ENCODE results near the gene RFX1. TPM values are rescaled to one million over a fixed set of nuclear protein-coding genes. Genes with fewer than 3 reads are reported as not detected.
"Not testable (repeated sequence)": the region's sequence is repeated elsewhere in the genome, so short reads cannot be mapped to it uniquely, and the experiment has no call there.

The RFX1 gene
- total RNA-seq, 2 donors from 2014 or later: 7.5 to 7.8 TPM

- no peak for DNase-seq (ENCODE audit: low spot score)
- intact Hi-C loops (cut with DNase I): no loop called here
Measured at GRCh38 chr19:14030997-14031718, 25.0 kb upstream of the RFX1 start.

GRCh38 chr19:14028901-14029300 is 22.8 kb upstream of the RFX1 start:
- DNase-seq (ENCODE audit: low spot score): no peak
- intact Hi-C loops (cut with DNase I): no loop called here

- intact Hi-C loops (cut with DNase I): no loop called here
- DNase-seq (ENCODE audit: low spot score): no peak
Measured at GRCh38 chr19:14027856-14028450, 21.8 kb upstream of the RFX1 start, which contains the start of gene RLN3. Gene RLN3 (plus strand): TSS chr19:14028148. CDS start chr19:14028205, 57 bp downstream.

GRCh38 chr19:14026652-14027192 is 20.6 kb upstream of the RFX1 start:
- DNase-seq (ENCODE audit: low spot score); intact Hi-C loops (cut with DNase I): not testable (repeated sequence)

GRCh38 chr19:14023404-14024235 is 17.5 kb upstream of the RFX1 start:
- peak; percentile 83 for DNase-seq (ENCODE audit: low spot score)
- intact Hi-C loops (cut with DNase I): no loop called here

GRCh38 chr19:14022469-14022868 is 16.3 kb upstream of the RFX1 start:
- no peak for DNase-seq (ENCODE audit: low spot score)
- intact Hi-C loops (cut with DNase I): no loop called here

GRCh38 chr19:14021474-14021873 is 15.4 kb upstream of the RFX1 start:
- no peak for DNase-seq (ENCODE audit: low spot score)
- intact Hi-C loops (cut with DNase I): no loop called here

- intact Hi-C loops (cut with DNase I); DNase-seq (ENCODE audit: low spot score): not testable (repeated sequence)
Measured at GRCh38 chr19:14019739-14020138, 13.6 kb upstream of the RFX1 start.

- intact Hi-C loops (cut with DNase I): no loop called here
- DNase-seq (ENCODE audit: low spot score): no peak
Measured at GRCh38 chr19:14019100-14019499, 13.0 kb upstream of the RFX1 start.

GRCh38 chr19:14015524-14016035 is 9.5 kb upstream of the RFX1 start:
- no peak for DNase-seq (ENCODE audit: low spot score)
- intact Hi-C loops (cut with DNase I): no loop called here

- intact Hi-C loops (cut with DNase I): no loop called here
- no peak for DNase-seq (ENCODE audit: low spot score)
Measured at GRCh38 chr19:14012378-14012915, 6.3 kb upstream of the RFX1 start.

- peak; percentile 96 for DNase-seq (ENCODE audit: low spot score)
Measured at GRCh38 chr19:14006766-14007562, 844 bp upstream of the RFX1 start.

GRCh38 chr19:14005349-14006084 is 603 bp downstream of the RFX1 start:
- intact Hi-C loops (cut with DNase I): no loop called here
- peak; percentile 97 for DNase-seq (ENCODE audit: low spot score)

More at GRCh38 chr19:14006766-14007562, 844 bp upstream of the RFX1 start:
- intact Hi-C loops (cut with DNase I): no loop called here

GRCh38 chr19:14004619-14005348 is 1.3 kb downstream of the RFX1 start:
- intact Hi-C loops (cut with DNase I): no loop called here
- no peak for DNase-seq (ENCODE audit: low spot score)

GRCh38 chr19:14003251-14004055 is 2.7 kb downstream of the RFX1 start:
- intact Hi-C loops (cut with DNase I): no loop called here
- no peak for DNase-seq (ENCODE audit: low spot score)

GRCh38 chr19:14002571-14003250 is 3.4 kb downstream of the RFX1 start:
- DNase-seq (ENCODE audit: low spot score): no peak
- intact Hi-C loops (cut with DNase I): no loop called here
